H9 (cell line): ENCODE measurements around the gene CERS4. TPM values are rescaled to one million over a fixed set of nuclear protein-coding genes. Genes with fewer than 3 reads are reported as not detected.

Experiments
- DNase-seq: peaks from one replicate; pipeline ENCODE4 v3.0.0-alpha.2; 2017
- H2AFZ ChIP-seq: one replicate; pipeline ENCODE4 v1.6.1; 2013; ENCODE audit warnings: mild to moderate bottlenecking, low read length, control low read depth, moderate library complexity
- H2AK5ac ChIP-seq: 2 replicates; pipeline ENCODE4 v1.6.1; 2013; ENCODE audit warnings: low read length, control low read depth, mixed read lengths; ENCODE audit not compliant: insufficient read length
- H2BK120ac ChIP-seq: one replicate; pipeline ENCODE4 v1.6.1; 2013; ENCODE audit warnings: low read depth, mild to moderate bottlenecking, low read length, control low read depth, inconsistent platforms; ENCODE audit not compliant: poor library complexity, severe bottlenecking
- H2BK12ac ChIP-seq: 2 replicates; pipeline ENCODE4 v1.6.1; 2013; ENCODE audit warnings: low read length, control low read depth, mixed read lengths, low read depth; ENCODE audit not compliant: insufficient read length
- H2BK15ac ChIP-seq: 2 replicates; pipeline ENCODE4 v1.6.1; 2013; ENCODE audit warnings: low read depth, low read length, control low read depth
- H2BK20ac ChIP-seq: one replicate; pipeline ENCODE4 v1.6.1; 2013; ENCODE audit warnings: low read depth, mild to moderate bottlenecking, low read length, control low read depth, inconsistent platforms; ENCODE audit not compliant: poor library complexity, severe bottlenecking
- H2BK5ac ChIP-seq: 2 replicates; pipeline ENCODE4 v1.6.1; 2013; ENCODE audit warnings: low read length, control low read depth, mixed read lengths; ENCODE audit not compliant: insufficient read length
- H3K14ac ChIP-seq: 2 replicates; pipeline ENCODE4 v1.6.1; 2013; ENCODE audit warnings: low read length, control low read depth; ENCODE audit not compliant: insufficient read depth
- H3K18ac ChIP-seq: 2 replicates; pipeline ENCODE4 v1.6.1; 2013; ENCODE audit warnings: low read depth, mild to moderate bottlenecking, mixed read lengths, low read length, control low read depth; ENCODE audit not compliant: insufficient read length
- H3K23ac ChIP-seq: 2 replicates; pipeline ENCODE4 v1.6.1; 2013; ENCODE audit warnings: low read length, control low read depth, mixed read lengths, low read depth; ENCODE audit not compliant: insufficient read length
- H3K23me2 ChIP-seq: 2 replicates; pipeline ENCODE4 v1.6.1; 2013; ENCODE audit warnings: low read depth, mild to moderate bottlenecking, mixed read lengths, low read length, control low read depth; ENCODE audit not compliant: insufficient read length, poor library complexity, severe bottlenecking
- H3K27ac ChIP-seq: 2 replicates; pipeline ENCODE4 v1.5.1; 2013; ENCODE audit warnings: low read length, control low read depth, mixed read lengths, low read depth; ENCODE audit not compliant: insufficient read length
- H3K27me3 ChIP-seq: 2 replicates; pipeline ENCODE4 v1.6.1; 2013; ENCODE audit warnings: low read length, control low read depth, inconsistent platforms; ENCODE audit not compliant: insufficient read depth
- H3K4ac ChIP-seq: 2 replicates; pipeline ENCODE4 v1.6.1; 2013; ENCODE audit warnings: low read depth, mild to moderate bottlenecking, control low read depth, inconsistent platforms, low read length, moderate library complexity
- H3K4me1 ChIP-seq: 2 replicates; pipeline ENCODE4 v1.6.1; 2013; ENCODE audit warnings: low read length, control low read depth, inconsistent platforms; ENCODE audit not compliant: insufficient read depth
- H3K4me2 ChIP-seq: 2 replicates; pipeline ENCODE4 v1.6.1; 2013; ENCODE audit warnings: low read length, control low read depth, mixed read lengths; ENCODE audit not compliant: insufficient read length, insufficient read depth
- H3K56ac ChIP-seq: 2 replicates; pipeline ENCODE4 v1.6.1; 2013; ENCODE audit warnings: low read depth, mild to moderate bottlenecking, mixed read lengths, low read length, control low read depth; ENCODE audit not compliant: insufficient read length
- H3K79me1 ChIP-seq: 2 replicates; pipeline ENCODE4 v1.6.1; 2013; ENCODE audit warnings: low read depth, mild to moderate bottlenecking, moderate library complexity, low read length, control low read depth, inconsistent platforms; ENCODE audit not compliant: insufficient read depth, poor library complexity, severe bottlenecking
- H3K79me2 ChIP-seq: 2 replicates; pipeline ENCODE4 v1.6.1; 2013; ENCODE audit warnings: low read length, control low read depth, inconsistent platforms; ENCODE audit not compliant: insufficient read depth
- H3K9ac ChIP-seq: 2 replicates; pipeline ENCODE4 v1.6.1; 2013; ENCODE audit warnings: low read length, control low read depth, mixed read lengths; ENCODE audit not compliant: insufficient read length; ENCODE audit errors: extremely low read depth
- H3K9me3 ChIP-seq: one replicate; pipeline ENCODE4 v1.6.1; 2013; ENCODE audit warnings: low read depth, low read length, inconsistent platforms; ENCODE audit not compliant: control insufficient read depth
- H3T11ph ChIP-seq: one replicate; pipeline ENCODE4 v1.6.1; 2013; ENCODE audit warnings: mild to moderate bottlenecking, low read length, control low read depth, inconsistent platforms
- H4K20me1 ChIP-seq: one replicate; pipeline ENCODE4 v1.6.1; 2013; ENCODE audit not compliant: control insufficient read depth, insufficient read length, insufficient read depth
- H4K5ac ChIP-seq: 2 replicates; pipeline ENCODE4 v1.6.1; 2013; ENCODE audit warnings: low read depth, mild to moderate bottlenecking, mixed read lengths, low read length, control low read depth; ENCODE audit not compliant: insufficient read length
- H4K8ac ChIP-seq: replicated peaks from 2 replicates; pipeline ENCODE4 v1.6.1; 2013; ENCODE audit warnings: low read length, control low read depth, mixed read lengths, low read depth; ENCODE audit not compliant: insufficient read length
- H4K91ac ChIP-seq: 2 replicates; pipeline ENCODE4 v1.6.1; 2013; ENCODE audit warnings: low read depth, mild to moderate bottlenecking, moderate library complexity, mixed read lengths, low read length, control low read depth; ENCODE audit not compliant: insufficient read length
- H3K27ac Mint-ChIP-seq, 3 experiments: 2 replicates in 2 of 3; 3 replicates in 1 of 3; pipeline ENCODE4 v1.8.0; 2020 to 2021; ENCODE audit warnings: mixed read lengths in 3 of 3, mild to moderate bottlenecking in 1 of 3, moderate library complexity in 1 of 3
- H3K27me3 Mint-ChIP-seq: 2 replicates; pipeline ENCODE4 v1.8.0; 2021; ENCODE audit warnings: low read depth, mild to moderate bottlenecking, moderate library complexity, mixed read lengths
- H3K36me3 Mint-ChIP-seq, 3 experiments: 2 replicates in 2 of 3; 3 replicates in 1 of 3; pipeline ENCODE4 v1.8.0; 2020 to 2021; ENCODE audit warnings: low read depth in 3 of 3, mixed read lengths in 3 of 3; ENCODE audit not compliant: insufficient read depth in 1 of 3
- H3K4me1 Mint-ChIP-seq, 2 experiments: 2 replicates each; pipeline ENCODE4 v1.8.0; 2020; ENCODE audit warnings: mixed read lengths in 2 of 2
- H3K4me3 Mint-ChIP-seq, 2 experiments: 2 replicates in 1 of 2; 3 replicates in 1 of 2; pipeline ENCODE4 v1.8.0; 2020 to 2021; ENCODE audit warnings: mild to moderate bottlenecking in 2 of 2, mixed read lengths in 2 of 2, moderate library complexity in 1 of 2
- H3K9me3 Mint-ChIP-seq, 2 experiments: 2 replicates in 1 of 2; 3 replicates in 1 of 2; pipeline ENCODE4 v1.8.0; 2020; ENCODE audit warnings: mild to moderate bottlenecking in 2 of 2, mixed read lengths in 2 of 2, moderate library complexity in 1 of 2
- CTCF ChIP-seq: fragments of 200-600 bp; sonication (generic); conservative IDR thresholded peaks from 3 replicates; pipeline ENCODE4 v1.8.0; 2021; ENCODE audit warnings: antibody characterized with exemption, mild to moderate bottlenecking
- WGBS: extraction: QIAGEN DNeasy Blood & Tissue Kit; methylation state at CpG from one replicate; pipeline ENCODE4 v1.1.7; 2013; ENCODE audit warnings: missing lambda C conversion rate, low lambda C conversion rate, mixed read lengths; ENCODE audit not compliant: insufficient read length; ENCODE audit errors: extremely low coverage; 5-methylcytosine and 5-hydroxymethylcytosine counted together
- total RNA-seq: library from RNA; stranded (reverse); gene quantifications from 2 replicates; pipeline ENCODE4 v1.2.1, GENCODE V29; 2021

CERS4 gene
- total RNA-seq, 1 experiment from 2014 or later, result 62.6 TPM

GRCh38 chr19:8253678-8254077, 44.5 kb downstream of the CERS4 start:
- H3K4me2 ChIP-seq, result no peak overlapping the region
- no peak overlapping the region for H3K4ac ChIP-seq
- H4K20me1 ChIP-seq, result no peaks in the 10 kb centered on the region
- no peak overlapping the region for H3K56ac ChIP-seq
- H2BK20ac ChIP-seq, result no peak overlapping the region
- H4K91ac ChIP-seq, result no peak overlapping the region
- TF ChIP-seq CTCF, result no peak
- no peaks in the 10 kb centered on the region for H3K79me2 ChIP-seq
- H4K5ac ChIP-seq, result no peak overlapping the region
- Mint-ChIP-seq H3K27ac (no peak overlapping the region), H3K4me3 (no peak overlapping the region), H3K27me3 (no peaks in the 10 kb centered on the region), H3K4me1 (peaks cover 0 to 12% of the 10 kb centered on the region in 2 experiments; a peak in 2 of 4 replicates), H3K9me3 (peaks cover 0 to 2% of the 10 kb centered on the region in 2 experiments; a peak in 1 of 5 replicates), H3K36me3 (peaks cover 17 to 35% (median 30%) of the 10 kb centered on the region in 3 experiments; a peak in 6 of 7 replicates)
- no peak overlapping the region for H2AFZ ChIP-seq
- H2AK5ac ChIP-seq, result no peak overlapping the region
- no peak overlapping the region for H3K9ac ChIP-seq
- no peak overlapping the region for H3K18ac ChIP-seq
- no peak overlapping the region for H2BK120ac ChIP-seq
- no CpG with 5 or more reads among the region's 12 CpGs for WGBS
- no peaks in the 10 kb centered on the region for H3K4me1 ChIP-seq
- no peak overlapping the region for H3T11ph ChIP-seq
- H2BK12ac ChIP-seq, result no peak overlapping the region
- H3K23me2 ChIP-seq, result no peaks in the 10 kb centered on the region
- H3K27me3 ChIP-seq, result no peaks in the 10 kb centered on the region
- no peaks in the 10 kb centered on the region for H3K9me3 ChIP-seq
- H4K8ac ChIP-seq, result no peak overlapping the region
- H3K79me1 ChIP-seq, result no peaks in the 10 kb centered on the region
- H3K27ac ChIP-seq, result no peak overlapping the region
- no peak overlapping the region for H3K23ac ChIP-seq
- no peak overlapping the region for H2BK5ac ChIP-seq
- no peak for DNase-seq
- no peak overlapping the region for H3K14ac ChIP-seq
- H2BK15ac ChIP-seq, result no peak overlapping the region
